GM12891 (cell line): ENCODE data around the gene ZNF683.

Experiments
- POLR2A ChIP-seq: IDR thresholded peaks from 2 replicates; pipeline ENCODE4 v1.6.1; 2011; ENCODE audit warnings: low read depth, low read length, control low read depth
- POLR2AphosphoS5 ChIP-seq: IDR thresholded peaks from 2 replicates; pipeline ENCODE4 v1.6.1; 2011; ENCODE audit warnings: low read depth, low read length, control low read depth
- POU2F2 ChIP-seq: IDR thresholded peaks from 2 replicates; pipeline ENCODE4 v1.6.1; 2011; ENCODE audit warnings: low read depth, mild to moderate bottlenecking, control low read depth, low read length, moderate library complexity
- SPI1 ChIP-seq: IDR thresholded peaks from 2 replicates; pipeline ENCODE4 v1.6.1; 2011; ENCODE audit warnings: low read depth, low read length, control low read depth
- TAF1 ChIP-seq: IDR thresholded peaks from 2 replicates; pipeline ENCODE4 v1.6.1; 2011; ENCODE audit warnings: low read depth, low read length, control low read depth

DNA sequence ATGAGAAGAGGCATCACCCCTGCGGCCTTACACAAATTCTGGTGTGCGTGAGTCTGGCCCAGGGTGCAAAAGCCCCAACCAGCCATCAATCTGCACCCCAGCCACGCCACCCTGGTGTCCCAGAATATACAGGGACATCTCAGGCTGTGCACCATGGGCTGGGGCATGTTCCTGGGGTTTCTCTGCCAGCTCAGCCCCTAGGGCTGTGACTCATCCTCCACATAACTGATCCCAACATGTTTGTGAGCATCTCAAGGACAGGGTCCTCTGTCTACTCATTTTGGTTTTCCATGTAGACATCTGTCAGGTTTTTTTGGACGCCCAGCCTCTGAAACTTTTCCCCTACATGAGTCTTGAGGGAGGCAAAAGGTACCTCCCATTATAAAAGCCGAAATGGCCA, 511 bp downstream of the ZNF683 start:
- TF ChIP-seq POLR2A (no peak), TAF1 (no peak), POLR2AphosphoS5 (no peak), SPI1 (no peak), POU2F2 (no peak)
